ENCODE data around the gene STK32C. TPM values are rescaled to one million over a fixed set of nuclear protein-coding genes. Genes with fewer than 3 reads are reported as not detected.
"Not testable (repeated sequence)": the region's sequence is repeated elsewhere in the genome, so short reads cannot be mapped to it uniquely, and the experiment has no call there.

The STK32C gene
- total RNA-seq, 2 donors from 2014 or later = 0.78 to 4.0 TPM

DNA sequence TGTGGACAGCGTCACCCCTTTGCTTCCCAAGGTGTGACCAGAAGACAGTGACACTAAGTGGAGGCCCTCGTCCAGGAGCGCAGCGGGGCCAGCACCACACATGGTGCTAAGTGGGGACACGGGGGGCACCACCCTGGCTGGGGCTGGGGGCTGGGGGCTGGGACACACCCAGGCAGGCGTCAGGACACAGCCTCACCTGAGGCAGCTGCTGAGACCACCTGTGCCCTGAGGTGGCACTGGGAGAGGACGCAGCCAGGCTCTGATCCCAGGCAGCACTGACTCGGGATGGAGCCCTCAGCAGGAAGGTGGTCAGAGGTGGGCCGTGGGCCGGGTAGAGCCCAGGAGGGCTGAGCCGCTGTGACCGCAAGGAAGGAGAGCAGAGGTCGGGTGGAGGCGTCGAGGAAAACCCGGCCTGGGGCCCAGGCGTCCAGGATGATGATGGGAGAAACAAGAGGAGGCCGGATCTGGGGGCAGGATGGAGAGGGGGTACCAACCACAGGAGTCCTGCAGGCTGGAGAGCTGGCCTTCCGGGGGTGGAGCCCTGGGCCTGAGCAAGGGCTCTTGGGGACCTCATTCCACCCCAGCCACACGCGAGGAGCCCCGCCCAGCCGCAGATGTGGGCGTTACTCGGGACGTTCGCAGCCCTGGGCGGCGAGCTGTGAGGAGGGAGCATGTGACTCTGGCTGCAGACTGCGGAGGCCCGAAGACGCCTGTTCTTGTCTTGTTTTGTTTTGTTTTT lies 46.8 kb upstream of the STK32C start:
- Histone ChIP-seq H3K36me3 (replicated peaks in 1 of 2; ENCODE audit: insufficient read depth in 1 of 2, low read depth in 2 of 2) (no peaks in the 10 kb centered on the region), H3K4me3 (no peak overlapping the region), H3K9me3 (no peaks in the 10 kb centered on the region), H3K4me1 (no peaks in the 10 kb centered on the region), H3K27ac (no peak overlapping the region), H3K27me3 (no peaks in the 10 kb centered on the region)
- intact Hi-C loops (cut with DNase I) = loop anchor here (5.0 kb wide), 1 partner anchor 127 kb away; no protein-coding TSS in a partner anchor
- no peak for TF ChIP-seq POLR2A (IDR thresholded peaks at IDR 0.05)
- DNase-seq (no peak), ATAC-seq (no peak)
- WGBS, 2 donors = 88 to 91% methylated on average over 28 to 32 of the region's 32 CpGs

DNA sequence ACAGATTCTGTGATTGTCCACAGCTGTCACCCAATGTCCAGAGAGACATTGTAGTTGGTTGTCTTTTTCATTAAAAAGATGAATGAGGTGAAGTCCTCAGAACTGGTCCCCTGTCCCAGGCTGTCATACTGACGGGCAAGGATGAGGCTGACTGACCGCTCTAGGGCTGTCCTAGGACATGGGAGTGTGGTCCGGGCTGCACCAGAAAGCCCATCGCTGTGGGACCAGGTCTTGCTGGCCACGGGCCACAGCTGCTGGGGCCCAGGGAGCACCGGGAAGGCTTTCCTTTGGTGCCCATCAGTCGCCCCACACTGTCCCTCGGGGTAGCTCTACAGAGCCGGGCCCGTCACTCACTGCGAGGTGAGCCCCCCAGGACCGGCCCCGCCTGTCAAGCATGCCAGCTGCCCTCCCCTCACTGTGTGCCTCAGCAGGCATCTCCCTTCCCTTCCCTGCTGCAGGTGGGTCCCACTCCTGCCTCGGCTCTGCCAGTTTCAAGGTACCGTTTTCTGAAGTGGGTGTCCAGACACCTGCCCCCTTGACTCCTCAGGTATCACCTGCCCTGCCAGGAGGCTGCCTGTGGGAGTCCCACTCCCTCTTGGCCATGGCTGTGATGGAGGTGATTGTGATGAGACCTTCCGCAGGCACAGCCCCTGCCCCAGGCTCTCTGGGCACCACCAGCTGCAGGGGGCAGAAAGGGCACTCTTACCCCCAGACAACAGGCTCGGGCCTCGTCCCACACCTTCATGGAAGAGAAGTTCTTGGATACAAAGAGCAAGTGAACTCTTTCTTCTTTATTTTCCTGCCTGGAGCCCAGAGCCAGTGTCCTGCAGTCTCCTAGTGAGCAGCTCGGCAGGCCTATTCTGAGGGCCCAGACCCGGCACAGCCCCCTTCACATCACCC lies 46.0 kb upstream of the STK32C start:
- no peaks in the 10 kb centered on the region for H3K27me3 ChIP-seq
- no peak overlapping the region for H3K27ac ChIP-seq
- no peak overlapping the region for H3K4me3 ChIP-seq
- ATAC-seq (no peak), DNase-seq (no peak)
- no peaks in the 10 kb centered on the region for H3K4me1 ChIP-seq
- intact Hi-C loops (cut with DNase I) = loop anchor here (5.0 kb wide), 1 partner anchor 126 kb away; no protein-coding TSS in a partner anchor
- no peaks in the 10 kb centered on the region for H3K9me3 ChIP-seq
- TF ChIP-seq, protein P1, sequence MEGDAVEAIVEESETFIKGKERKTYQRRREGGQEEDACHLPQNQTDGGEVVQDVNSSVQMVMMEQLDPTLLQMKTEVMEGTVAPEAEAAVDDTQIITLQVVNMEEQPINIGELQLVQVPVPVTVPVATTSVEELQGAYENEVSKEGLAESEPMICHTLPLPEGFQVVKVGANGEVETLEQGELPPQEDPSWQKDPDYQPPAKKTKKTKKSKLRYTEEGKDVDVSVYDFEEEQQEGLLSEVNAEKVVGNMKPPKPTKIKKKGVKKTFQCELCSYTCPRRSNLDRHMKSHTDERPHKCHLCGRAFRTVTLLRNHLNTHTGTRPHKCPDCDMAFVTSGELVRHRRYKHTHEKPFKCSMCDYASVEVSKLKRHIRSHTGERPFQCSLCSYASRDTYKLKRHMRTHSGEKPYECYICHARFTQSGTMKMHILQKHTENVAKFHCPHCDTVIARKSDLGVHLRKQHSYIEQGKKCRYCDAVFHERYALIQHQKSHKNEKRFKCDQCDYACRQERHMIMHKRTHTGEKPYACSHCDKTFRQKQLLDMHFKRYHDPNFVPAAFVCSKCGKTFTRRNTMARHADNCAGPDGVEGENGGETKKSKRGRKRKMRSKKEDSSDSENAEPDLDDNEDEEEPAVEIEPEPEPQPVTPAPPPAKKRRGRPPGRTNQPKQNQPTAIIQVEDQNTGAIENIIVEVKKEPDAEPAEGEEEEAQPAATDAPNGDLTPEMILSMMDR (IDR thresholded peaks at IDR 0.05) = no peak
- TF ChIP-seq POLR2A (IDR thresholded peaks at IDR 0.05) = no peak
- WGBS, 2 donors = 79 to 80% methylated on average over 8 to 17 of the region's 20 CpGs
- H3K36me3 ChIP-seq (replicated peaks in 1 of 2; ENCODE audit: insufficient read depth in 1 of 2, low read depth in 2 of 2) = no peaks in the 10 kb centered on the region

DNA sequence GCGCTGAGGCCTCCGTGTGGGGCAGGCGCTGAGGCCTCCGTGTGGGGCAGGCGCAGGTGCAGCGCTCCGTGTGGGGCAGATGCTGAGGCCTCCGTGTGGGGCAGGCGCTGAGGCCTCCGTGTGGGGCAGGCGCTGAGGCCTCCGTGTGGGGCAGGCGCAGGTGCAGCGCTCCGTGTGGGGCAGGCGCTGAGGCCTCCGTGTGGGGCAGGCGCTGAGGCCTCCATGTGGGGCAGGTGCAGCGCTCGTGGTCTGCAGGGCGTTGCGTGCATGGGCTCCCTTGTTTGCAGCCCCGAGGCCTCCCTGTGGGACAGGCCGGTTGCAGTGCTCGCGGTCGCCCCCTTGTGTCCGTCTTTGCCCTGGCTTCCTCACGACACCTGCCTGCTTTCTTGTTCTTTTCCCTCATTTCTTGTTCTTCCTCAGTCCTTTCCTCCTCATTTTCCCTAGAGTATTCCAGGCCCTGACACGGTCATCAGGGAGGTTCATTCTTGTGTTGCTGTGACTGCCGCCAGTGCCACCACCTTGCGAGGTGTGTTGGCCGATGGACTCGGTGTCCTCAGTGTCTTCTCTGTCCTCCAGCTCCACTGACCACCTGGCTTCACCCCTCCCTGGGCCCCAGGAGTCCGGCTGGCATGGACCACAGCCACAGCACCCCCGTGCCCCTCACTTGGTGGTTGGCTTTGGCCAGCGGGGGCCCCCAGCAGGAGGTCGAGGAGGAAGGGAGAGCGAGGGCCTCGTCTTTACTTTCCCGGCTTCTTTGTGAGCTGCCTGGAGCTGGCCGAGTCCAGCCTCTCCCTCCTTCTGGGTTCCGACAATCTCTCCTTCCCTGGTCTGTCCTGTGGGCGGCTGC lies 44.9 kb upstream of the STK32C start:
- DNase-seq (peak; percentile 69 to 85 (median 76)), ATAC-seq (peak; percentile 76)
- WGBS, 2 donors = 45 to 46% methylated on average over 28 to 30 of the region's 44 CpGs
- H3K9me3 ChIP-seq; H3K4me3 ChIP-seq; H3K36me3 ChIP-seq (replicated peaks in 1 of 2; ENCODE audit: insufficient read depth in 1 of 2, low read depth in 2 of 2); H3K27ac ChIP-seq; H3K4me1 ChIP-seq; H3K27me3 ChIP-seq: not testable (repeated sequence)
- TF ChIP-seq, protein P1 (IDR thresholded peaks at IDR 0.05) = peak; percentile 56 to 91 (median 81)
- intact Hi-C loops (cut with DNase I) = loop anchor here (5.0 kb wide), 1 partner anchor 125 kb away; no protein-coding TSS in a partner anchor

DNA sequence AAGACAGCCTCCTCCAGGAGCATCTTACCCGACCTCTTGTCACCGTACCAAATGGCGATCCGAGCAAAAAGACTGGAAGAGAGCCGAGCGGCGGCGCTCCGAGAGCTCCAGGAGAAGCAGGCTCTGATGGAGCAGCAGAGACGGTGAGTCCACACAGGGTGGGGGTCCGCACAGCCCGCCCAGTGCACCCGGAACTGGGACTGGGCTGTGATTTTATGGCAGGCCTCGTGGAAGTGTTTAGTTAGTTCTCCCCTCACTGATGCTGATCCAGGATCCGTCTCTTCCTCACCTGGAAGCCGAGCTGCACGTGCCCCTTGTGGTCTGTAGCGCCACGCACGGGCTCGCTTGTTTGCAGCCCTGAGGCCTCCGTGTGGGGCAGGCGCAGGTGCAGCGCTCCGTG lies 43.9 kb upstream of the STK32C start:
- 82 to 91% methylated on average over 16 to 25 of the region's 25 CpGs for WGBS, 2 donors
- no peak for ATAC-seq

More for the DNA sequence above, 43.9 kb upstream of the STK32C start:
- TF ChIP-seq, protein P1 (IDR thresholded peaks at IDR 0.05) = no peak
- TF ChIP-seq POLR2A (IDR thresholded peaks at IDR 0.05) = no peak
- no peaks in the 10 kb centered on the region for H3K27me3 ChIP-seq
- no peaks in the 10 kb centered on the region for H3K36me3 ChIP-seq (replicated peaks in 1 of 2; ENCODE audit: insufficient read depth in 1 of 2, low read depth in 2 of 2)
- no peak overlapping the region for H3K4me3 ChIP-seq
- H3K4me1 ChIP-seq = no peaks in the 10 kb centered on the region
- H3K9me3 ChIP-seq = no peaks in the 10 kb centered on the region
- no peak overlapping the region for H3K27ac ChIP-seq
- intact Hi-C loops (cut with DNase I) = loop anchor here (5.0 kb wide), 1 partner anchor 124 kb away; no protein-coding TSS in a partner anchor
- DNase-seq = no peak

All from body of pancreas (tissue), 4 donors.